NCI-H128 (cell line): ENCODE data around the gene KPNA6.
"Not testable (repeated sequence)": the region's sequence is repeated elsewhere in the genome, so short reads cannot be mapped to it uniquely, and the experiment has no call there.

ENCODE experiments used
- DNase-seq: peaks from one replicate; lab custom pipeline; 2025; ENCODE audit not compliant: unreplicated experiment; lab: John Stamatoyannopoulos, UW

KPNA6 gene

DNA sequence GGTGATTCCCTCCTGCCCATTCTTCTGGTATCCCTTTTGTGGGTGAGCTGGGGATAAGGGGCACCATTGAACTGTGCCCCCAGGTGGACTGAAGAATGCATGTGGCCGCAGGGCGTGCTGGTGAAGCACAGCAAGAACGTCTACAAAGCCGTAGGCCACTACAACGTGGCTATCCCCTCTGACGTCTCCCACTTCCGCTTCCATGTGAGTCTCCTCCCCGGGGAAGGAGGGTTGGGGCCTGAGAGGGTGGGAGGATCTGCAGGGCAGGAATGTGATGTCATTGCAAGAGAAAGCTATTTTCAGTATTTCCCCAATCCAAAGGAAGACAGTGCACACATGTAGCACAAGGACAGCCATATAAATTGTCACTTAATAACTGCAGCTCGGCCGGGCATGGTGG is 7.5 kb upstream of the KPNA6 start:
- no peak for DNase-seq

DNA sequence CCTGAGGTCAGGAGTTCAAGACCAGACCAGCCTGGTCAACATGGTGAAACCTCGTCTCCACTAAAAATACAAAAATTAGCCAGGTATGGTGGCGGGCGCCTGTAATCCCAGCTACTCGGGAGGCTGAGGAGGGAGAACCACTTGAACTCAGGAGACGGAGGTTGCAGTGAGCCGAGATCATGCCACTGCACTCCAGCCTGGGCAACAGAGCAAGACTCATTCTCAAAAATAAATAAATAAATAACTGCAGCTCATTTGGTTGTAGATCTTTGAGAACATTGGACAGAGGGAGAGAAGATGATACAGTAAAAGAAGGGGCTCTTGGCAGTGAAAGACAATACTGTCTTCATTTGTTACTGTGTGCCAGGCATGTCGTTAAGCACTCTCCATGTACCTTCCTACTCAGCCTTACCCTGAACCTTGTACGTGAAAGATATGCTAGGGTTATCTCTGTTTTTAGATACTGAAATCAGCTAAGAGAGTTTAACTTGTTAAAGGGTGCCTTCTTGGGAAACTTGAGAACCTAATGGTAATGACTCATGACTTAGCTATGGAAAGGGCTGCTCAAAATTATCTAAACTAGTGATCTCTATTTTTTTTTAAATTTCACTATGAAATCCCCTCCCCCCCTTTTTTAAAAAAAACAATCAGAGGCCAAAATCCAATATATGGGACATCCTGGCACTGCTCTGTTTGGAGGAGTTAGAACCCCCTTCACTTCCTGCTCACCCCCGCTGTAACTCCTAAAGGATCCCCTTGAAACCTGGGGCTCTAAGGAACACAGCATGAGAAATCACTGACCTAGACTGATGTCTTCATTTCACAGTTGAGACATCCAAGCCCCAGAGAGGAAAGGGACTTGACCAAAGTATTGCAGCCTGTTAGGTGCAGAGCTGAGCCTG is 6.8 kb upstream of the KPNA6 start:
- no peak for DNase-seq

DNA sequence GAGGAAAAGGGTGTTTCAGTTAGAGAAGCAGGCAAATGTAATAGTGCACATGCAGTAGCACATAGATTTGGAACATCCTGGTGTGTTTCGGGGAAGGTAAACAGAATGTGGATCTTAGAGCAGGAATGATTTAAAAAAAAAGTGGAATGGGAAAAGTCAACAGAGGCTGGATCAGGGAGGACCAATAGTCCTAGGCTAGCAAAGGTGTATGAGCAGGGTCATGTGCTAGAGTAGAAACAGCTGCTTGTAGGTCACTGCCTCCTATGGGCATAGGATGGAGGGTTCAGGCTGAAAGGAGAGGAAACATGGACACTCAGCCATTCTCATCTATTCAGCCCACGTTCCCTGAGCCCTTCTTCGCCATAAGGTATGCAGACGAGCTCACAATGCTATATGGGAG is 3.7 kb upstream of the KPNA6 start:
- no peak for DNase-seq

DNA sequence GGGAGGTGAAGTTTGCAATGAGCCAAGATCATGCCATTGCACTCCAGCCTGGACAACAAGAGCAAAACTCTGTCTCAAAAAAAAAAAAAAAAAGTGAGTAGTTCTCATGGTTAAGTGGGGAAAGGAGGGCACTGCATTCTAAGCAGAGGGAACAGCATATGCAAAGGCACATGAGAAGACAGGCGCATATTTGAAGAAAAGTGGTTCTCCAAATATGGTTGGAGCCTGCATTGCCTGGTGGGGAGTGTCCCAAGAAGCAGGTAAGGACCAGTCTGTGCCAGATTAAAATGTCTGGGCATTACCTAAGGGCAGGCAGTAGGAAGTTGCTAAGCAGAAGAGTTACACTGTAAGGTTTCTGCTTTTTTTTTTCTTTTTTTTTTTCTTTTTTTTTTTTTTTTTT is 2.5 kb upstream of the KPNA6 start:
- no peak for DNase-seq

DNA sequence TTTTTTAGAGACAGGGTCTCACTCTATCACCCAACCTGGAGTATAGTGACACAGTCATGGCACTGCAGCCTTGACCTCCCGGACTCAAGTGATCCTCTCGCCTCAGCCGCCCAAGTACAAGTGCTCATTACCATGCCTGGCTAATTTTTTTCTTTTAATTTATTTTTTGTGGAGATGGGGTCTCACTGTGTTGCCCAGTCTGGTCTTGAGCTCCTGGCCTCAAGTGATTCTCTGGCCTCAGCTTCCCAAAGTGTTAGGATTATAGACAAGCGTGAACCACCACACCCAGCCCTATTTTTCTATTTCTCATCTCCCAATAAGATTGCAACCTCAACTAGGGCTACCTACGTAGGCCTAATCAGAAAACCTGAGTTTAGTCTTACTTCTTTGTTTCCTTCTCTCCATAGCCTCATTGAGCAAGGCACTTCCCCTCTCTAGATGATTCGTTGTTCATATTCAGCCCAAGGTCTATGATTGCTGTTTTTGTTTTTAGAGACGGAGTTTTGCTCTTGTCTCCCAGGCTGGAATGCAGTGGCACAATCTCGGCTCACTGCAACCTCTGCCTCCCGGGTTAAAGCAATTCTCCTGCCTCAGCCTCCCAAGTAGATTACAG is 1.1 kb upstream of the KPNA6 start:
- no peak for DNase-seq

DNA sequence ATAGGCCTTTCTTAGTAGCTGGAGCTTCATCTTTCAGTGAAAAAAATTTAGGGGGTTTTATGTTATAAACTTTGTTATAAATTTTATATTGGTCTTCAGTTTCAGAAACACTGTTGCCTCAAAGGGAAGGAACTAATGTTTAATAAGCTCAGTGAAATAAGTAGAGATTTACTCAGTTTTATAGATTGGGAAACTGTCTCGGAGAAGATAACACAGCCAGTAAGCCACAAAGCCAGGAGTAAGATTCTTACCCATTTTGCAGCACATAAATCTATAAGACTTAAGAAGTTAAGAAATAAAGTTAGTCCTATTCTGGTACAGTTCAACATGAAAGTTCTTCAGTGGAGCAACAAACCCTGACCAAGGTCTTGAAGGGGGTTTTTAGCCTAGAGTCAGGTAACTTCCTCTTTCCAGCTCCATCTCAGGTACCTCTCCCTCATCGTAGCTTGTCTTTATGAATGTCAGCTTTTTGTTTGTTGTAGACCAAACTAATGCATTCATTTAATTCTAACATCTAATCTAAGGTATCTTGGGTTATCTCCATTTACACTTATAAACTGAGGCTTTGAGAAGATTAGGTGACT is 3.3 kb downstream of the KPNA6 start:
- no peak for DNase-seq

DNA sequence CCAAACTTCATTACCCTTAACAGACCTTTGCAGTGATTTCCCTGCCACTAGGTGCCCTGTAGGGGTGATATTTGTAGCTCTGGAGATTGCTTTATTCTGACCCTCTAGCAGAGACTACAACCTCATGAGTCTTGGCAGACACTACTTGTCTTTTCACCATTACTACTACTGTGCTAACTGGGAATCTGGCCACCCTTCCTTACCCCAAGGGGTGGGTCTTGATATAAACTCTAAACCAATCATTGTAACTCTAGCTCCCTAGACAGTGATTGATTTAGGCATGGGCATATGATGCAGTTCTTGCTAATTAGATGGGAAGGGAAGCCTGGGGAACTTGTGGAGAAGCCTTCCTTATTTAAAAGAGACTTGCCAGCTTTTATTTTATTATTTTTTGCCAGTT is 3.9 kb downstream of the KPNA6 start:
- DNase-seq, result no peak

DNA sequence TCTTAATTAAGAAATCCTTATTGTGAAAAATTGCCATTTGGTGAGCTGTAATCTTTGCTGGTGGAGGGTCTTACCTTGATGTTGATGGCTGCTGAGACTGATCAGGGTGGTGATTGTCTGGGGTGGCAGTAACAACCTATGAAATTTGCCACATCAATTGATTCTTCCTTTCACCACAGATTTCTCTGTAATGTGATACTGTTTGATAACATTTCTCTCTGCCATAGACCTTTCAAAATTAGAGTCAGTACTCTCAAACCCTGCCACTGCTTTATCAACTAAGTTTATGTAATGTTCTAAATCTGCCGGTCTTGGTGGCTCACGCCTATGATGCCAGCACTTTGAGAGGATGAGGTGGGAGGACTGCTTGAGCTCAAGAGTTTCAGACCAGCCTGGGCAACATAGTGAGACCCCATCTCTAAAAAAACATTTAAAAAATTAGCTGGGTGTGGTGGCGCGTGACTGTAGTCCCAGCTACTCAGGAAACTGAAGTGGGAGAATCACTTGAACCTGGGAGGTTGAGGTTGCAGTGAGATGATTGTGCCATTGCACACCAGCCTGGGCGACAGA is 5.0 kb downstream of the KPNA6 start:
- DNase-seq, result no peak

DNA sequence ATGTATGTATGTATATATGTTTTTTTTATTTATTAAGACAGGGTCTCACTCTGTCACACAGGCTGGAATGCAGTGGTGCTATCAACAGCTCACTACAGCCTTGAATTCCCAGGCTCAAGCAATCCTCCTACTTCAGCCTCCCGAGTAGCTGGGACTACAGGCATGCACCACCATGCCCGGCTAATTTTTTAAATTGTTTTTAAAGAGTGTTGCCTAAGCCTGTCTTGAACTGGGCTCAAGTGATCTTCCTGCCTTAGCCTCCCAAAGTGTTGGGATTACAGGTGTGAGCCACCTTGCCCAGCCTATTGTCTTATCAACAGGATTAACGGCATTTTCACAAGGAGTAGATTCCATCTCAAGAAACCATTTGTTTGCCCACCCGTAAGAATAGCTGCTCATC is 5.6 kb downstream of the KPNA6 start:
- DNase-seq, result not testable (repeated sequence)

DNA sequence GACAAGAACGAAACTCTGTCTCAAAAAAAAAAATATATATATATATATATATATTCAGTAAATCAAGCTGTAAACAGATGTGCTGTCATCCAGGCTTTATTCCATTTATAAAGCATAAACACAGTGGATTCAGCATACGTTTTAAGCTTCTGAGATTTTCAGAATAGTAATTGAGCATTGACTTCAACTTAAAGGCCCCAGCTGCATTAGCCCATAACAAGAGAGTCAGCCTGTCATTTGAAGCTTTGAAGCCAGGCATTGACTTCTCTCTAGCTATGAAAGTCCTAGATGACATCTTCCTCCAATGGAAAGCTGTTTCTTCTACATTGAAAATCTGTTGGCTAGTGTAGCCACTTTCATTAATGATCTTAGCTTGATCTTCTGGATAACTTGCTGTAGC is 6.6 kb downstream of the KPNA6 start:
- no peak for DNase-seq

DNA sequence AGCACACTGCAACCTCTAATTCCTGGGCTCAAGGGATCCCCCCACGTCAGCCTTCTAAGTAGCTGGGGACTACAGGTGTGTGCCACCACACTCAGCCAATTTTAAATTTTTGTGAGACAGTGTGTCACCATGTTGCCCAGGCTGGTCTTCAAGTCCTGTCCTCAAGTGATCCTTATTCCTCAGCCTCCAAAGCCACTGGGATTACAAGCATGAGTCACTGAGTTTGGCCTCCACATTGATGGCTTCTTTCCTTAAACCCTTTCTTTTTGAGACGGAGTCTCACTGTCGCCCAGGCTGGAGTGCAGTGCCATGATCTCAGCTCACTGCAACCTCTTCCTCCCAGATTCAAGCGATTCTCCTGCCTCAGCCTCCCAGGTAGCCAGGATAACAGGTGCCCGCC is 7.6 kb downstream of the KPNA6 start:
- no peak for DNase-seq

DNA sequence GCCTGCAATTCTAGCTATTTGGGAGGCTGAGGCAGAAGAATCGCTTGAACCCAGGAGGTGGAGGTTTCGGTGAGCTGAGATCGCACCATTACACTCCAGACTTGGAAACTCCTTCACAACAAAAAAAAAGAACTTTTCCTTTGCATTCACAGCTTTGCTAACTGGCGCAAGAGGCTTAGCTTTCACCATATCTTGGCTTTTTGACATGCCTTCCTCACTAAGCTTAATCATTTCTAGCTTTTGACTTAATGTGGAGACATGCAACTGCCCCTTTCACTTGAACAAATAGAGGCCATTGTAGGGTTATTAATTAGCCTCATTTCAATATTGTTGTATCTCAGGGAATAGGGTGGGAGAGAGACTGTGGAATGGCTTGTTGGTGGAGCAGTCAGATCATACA is 8.7 kb downstream of the KPNA6 start:
- no peak for DNase-seq

DNA sequence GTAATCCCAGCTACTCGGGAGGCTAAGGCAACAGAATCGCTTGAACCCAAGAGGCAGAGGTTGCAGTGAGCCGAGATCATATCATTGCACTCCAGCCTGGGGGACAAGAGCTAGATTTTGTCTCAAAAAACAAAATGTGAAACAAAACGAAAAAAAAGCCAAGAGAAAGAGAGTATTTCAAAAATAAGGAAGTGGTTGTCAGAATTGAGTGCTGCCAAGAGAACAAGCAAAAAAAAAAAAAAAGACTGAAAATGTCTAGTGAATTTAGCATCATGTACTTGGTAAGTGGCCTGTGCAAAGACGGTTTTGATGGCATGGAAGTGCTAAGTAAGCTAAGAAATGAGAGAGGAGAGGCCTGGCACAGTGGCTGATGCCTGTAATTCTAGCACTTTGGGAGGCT is 14.3 kb downstream of the KPNA6 start:
- no peak for DNase-seq

DNA sequence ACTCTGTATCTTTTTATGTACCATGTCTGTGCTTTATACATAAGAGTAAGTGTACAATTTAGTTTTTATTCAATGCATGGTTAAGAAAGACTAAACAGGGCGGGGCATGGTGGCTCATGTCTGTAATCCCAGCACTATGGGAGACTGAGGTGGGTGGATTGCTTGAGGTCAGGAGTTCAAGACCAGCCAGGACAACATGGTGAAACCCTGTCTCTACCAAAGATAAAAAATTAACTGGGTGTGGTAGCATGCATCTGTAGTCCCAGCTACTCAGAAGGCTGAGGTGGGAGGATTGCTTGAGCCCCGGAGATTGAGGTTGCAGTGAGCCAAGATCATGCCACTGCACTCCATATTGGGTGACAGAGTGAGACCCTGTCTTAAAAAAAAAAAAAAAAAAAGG is 15.5 kb downstream of the KPNA6 start:
- not testable (repeated sequence) for DNase-seq

DNA sequence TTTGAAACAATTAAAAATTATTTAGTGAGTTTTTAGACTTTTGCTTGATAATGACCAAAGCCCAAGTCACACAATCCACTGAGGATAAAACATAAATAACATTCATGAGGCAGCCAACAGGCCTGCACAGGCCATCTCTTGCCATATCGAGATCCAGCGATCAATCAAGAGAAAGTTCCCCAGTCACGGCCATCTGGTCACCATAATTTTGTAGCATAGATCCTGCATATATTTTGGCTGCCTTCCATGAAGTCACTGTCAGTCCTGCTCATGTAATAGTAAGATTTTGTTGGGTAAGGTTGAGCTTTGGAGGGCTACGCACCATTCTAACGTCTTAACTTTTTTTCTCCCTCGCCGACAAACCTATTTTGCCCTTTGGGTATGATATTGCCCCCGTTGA is 17.5 kb downstream of the KPNA6 start:
- DNase-seq, result no peak

DNA sequence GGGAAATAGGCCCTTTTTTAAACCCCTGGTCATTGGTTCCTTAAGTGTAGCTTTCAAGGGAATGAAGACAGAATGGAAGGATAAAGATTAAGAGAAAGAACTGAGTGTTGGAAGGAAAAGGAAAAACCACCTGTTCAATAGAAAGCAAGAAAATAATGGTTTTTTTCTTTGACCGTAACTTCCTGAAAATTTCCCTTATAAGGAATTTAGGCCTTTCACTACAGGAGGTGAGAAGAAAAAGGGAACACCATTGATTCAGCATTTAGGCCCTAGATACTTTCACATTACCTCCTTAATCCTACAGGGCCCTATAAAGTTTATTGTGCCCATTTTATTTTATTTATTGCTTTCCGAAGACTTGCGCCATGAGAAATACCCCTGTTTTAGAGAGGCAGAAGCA is 18.9 kb downstream of the KPNA6 start:
- no peak for DNase-seq

DNA sequence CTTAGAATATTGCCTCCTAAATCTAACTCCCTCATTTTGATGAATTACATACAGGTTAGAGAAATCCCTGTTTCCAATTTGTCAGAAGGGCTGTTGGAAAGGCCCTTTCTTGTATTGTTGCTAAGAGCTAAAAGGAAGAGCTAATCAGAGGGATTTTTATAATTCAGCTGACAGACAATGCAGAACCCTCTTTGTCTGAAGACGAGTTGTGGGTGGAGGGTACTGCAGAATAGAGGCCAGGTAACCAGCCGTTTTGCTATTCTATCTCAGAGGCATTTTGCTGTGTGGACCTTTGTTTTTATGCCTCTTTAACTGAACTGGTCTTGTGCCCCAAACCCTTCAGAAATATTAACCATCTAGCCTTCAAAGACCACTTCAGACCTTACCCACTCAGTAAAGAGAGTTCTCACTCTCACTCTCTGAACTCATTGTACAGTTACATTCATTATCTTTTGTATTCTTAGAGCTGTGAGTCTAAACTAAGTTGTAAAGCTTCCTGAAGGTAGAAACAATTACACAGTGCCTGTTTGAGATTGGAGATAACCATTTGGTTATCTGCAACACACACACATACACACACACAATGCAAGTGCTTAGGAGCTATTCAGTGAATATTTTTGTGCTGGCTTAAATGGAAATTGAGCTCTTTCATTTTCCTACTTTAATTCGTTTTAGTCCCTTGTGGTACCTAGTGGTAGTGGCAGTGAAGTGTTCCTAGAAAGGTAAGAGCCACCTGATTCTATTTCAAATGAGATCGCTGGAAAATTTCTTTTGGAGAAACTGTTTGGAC is 19.7 kb downstream of the KPNA6 start:
- no peak for DNase-seq

DNA sequence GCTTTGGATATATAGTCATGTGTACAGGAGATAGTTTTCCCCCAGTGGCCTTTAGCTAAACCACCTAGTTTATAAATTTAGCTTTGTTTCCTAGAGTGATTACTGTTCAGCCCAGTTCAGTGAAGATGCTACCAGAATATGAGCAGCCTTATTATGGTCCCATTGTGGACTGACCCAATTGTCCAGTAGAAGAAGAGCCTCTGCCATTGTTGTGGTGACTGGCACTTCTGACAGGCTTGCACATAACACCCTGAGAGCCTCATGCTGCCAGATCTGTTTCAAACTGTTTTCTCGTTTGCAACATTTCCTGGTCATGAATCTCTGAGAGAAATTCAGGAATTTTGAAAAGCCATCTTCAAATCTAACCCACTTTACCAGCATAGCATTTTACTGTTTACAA is 20.6 kb downstream of the KPNA6 start:
- no peak for DNase-seq

DNA sequence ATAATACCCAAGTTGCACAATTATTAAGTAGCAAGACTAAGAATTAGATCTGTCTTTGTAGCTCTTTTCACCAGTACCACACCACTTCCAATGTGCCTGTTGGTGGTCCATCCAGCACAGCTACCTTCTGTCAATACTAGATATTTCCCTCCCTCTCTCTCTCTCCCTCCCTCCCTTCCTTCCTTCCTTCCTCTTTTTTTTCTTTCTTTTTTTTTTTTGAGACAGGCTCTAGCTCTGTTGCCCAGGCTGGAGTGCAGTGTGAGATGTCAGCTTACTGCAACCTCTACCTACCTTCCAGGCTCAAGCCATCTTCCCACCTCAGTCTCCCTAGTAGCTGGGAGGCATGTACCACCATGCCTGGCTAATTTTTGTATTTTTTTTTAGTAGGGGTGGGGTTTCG is 21.1 kb downstream of the KPNA6 start:
- no peak for DNase-seq

DNA sequence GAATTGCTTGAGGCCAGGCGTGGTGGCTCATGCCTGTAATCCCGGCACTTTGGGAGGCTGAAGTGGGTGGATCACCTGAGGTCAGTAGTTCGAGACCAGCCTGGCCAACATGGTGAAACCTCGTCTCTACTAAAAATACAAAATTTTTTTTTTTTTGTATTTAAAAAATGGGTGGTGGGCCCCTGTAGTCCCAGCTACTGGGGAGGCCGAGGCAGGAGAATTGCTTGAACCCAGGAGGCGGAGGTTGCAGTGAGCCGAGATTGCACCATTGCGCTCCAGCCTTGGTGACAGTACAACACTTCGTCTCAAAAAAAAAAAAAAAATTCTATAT is 26.1 kb downstream of the KPNA6 start:
- not testable (repeated sequence) for DNase-seq

DNA sequence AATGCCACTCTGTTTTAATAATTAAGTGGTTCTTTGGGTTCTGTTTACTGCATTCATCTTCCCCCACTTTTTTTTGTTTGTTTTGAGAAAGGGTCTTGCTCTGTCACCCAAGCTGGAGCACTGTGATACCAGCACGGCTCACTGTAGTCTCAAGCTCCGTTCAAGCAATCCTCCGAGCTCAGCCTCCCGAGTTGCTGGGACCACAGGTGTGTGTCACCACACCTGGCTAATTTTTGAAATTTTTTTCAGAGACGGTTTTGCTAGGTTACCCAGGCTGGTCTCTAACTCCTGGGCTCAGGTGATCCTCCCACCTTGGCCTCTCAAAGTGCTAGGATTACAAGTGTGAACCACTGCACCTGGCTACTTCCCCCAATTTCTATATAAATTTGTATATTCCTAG is 29.3 kb downstream of the KPNA6 start:
- no peak for DNase-seq
